Measurements from ENCODE around the gene SIPA1.

DNA sequence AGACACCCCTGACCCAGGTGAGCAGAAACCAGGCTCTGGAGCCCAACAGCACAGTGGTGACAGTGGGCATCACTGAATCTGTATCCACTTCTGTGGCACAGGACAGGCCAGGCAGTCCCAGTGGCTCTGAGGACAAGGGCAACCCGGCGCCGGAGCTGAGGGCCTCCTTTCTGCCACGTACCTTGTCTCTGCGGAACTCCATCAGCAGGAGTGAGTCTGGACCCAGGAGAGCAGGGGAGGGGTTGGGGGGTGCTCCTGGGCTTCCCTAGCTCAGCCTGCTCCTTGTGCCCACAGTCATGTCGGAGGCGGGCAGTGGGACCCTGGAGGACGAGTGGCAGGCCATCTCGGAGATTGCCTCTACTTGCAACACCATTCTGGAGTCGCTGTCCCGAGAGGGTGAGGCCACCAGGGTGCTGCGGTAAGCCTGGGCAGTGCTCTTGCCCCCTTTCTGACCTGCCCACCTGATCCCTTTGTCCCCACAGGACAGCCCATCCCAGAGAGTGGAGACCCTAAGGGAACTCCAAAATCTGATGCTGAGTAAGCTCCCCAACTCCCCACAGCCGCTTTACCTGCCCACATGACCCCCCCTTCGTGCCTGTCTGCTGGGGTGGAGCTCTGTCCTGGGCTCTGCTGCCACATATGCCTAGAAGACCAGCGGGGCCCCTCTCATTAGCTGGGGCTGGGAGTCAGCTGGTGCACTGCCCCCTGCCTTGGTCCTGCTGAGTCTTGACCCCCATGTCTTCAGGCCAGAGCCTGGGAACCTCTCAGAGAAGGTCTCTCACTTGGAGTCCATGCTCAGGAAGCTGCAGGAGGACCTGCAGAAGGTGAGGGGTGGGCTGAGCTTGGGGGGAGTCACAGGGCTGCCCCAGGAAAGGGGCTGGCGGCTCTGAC is 12.0 kb downstream of the SIPA1 start:
- TF ChIP-seq CTCF (IDR thresholded peaks at IDR 0.05; ENCODE audit: low read length), result no peak
- no peak for TF ChIP-seq EZH2 (IDR thresholded peaks at IDR 0.05; ENCODE audit: borderline replicate concordance, low read length)

Measured in OCI-LY1 (cell line).